ENCODE data around the gene IFNL1.
"Not testable (repeated sequence)": the region's sequence is repeated elsewhere in the genome, so short reads cannot be mapped to it uniquely, and the experiment has no call there.

IFNL1 gene

DNA sequence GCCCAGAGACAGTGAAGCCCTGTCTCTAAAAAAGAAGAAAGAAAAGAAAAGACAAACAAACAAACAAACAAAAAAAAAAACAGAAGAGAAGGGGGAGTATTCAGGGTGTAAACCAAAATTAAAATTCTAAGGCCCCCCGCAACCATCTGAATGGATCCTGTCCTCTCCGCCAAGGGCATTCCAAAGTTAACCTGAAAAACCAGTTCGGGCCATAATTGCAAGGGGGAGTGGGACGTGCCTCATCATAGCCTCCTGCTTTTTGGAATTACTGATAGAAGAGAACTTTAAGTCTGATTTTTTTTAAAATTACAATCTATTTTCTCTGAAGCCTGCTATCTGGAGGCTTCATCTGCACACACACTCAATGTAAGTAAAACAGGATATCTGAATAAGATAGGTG is 33.7 kb upstream of the IFNL1 start:
- Histone ChIP-seq H3K36me3 (ENCODE audit: control insufficient read depth, insufficient read depth, low read length) (no peaks in the 10 kb centered on the region), H3K9me3 (ENCODE audit: control insufficient read depth, low read length) (no peaks in the 10 kb centered on the region), H3K4me3 (ENCODE audit: low read length) (no peak overlapping the region), H3K27me3 (ENCODE audit: control insufficient read depth, insufficient read depth, low read length) (peaks cover 44% of the 10 kb centered on the region), H3K4me1 (ENCODE audit: control insufficient read depth, insufficient read depth, low read length) (peaks cover 7% of the 10 kb centered on the region), H3K9ac (ENCODE audit: low read length) (no peak overlapping the region)

DNA sequence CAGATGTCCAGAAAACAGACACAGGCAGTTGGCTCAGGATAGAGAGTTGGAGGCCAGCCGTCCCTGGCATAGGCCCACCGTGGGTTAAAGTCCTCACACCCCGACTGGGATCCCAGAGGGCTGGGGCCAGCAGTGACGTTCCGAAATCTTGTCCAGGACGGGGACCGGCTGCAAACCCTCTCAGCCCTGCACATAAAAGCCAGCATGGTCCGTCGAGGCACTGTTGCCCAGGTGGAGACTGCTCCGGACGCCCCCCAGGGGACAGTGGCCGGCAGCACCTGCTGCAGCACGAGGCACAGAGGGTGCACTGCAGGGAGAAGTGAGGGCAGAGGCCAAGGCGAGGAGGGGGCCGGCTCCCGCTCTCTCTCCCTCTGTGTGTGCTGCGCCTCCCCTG is 32.3 kb upstream of the IFNL1 start:
- no peaks in the 10 kb centered on the region for H3K36me3 ChIP-seq (ENCODE audit: control insufficient read depth, insufficient read depth, low read length)
- no peak overlapping the region for H3K9ac ChIP-seq (ENCODE audit: low read length)
- H3K9me3 ChIP-seq (ENCODE audit: control insufficient read depth, low read length): no peaks in the 10 kb centered on the region
- H3K4me1 ChIP-seq (ENCODE audit: control insufficient read depth, insufficient read depth, low read length): peaks cover 7% of the 10 kb centered on the region
- H3K4me3 ChIP-seq (ENCODE audit: low read length): no peak overlapping the region
- H3K27me3 ChIP-seq (ENCODE audit: control insufficient read depth, insufficient read depth, low read length): peaks cover 44% of the 10 kb centered on the region

DNA sequence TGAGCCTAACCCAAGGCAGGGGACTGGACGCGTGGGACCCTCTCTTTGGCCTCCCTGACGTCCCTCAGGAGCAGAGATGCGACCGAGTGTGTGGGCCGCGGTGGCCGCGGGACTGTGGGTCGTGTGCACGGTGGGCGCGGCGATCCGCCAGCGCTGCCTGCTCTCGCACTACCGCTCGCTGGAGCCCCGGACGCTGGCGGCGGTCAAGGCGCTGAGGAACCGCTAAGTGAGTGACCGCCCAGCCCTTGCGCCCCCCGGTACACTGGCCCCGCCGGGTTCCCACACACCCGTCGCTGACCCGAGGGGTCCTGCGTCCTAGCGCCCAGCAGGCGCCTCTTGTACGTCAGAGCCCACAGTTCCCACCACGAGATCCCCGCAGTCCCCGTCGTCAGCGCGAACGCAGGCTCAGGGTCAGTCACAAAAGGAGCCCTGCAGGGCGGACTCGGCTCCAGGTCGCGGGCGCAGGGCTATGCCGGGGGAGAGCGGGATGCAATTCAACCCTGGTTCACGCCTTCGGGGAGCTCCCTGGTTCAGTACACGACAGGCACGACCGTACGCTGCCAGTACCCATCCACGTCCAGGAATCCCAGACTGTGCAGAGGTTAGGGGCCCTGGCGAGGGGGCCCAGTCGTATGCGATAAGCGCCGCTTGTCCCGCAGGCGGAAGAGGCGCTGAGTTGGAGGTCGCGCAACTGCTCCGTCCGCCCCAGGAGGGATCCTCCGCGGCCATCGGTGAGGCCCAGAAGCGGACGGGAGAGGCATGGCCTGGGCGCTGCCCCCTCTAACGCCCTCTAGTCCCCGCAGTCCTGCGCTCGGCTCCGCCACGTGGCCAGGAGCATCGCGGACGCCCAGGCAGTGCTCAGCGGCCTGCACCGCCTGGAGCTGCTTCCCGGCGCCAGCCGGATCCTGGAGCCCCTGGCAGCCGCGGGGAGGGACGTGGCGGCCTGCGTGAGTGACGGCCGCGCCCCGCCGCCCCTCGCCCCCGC is 31.6 kb upstream of the IFNL1 start:
- Histone ChIP-seq H3K4me1 (ENCODE audit: control insufficient read depth, insufficient read depth, low read length) (peaks cover 7% of the 10 kb centered on the region), H3K36me3 (ENCODE audit: control insufficient read depth, insufficient read depth, low read length) (no peaks in the 10 kb centered on the region), H3K27me3 (ENCODE audit: control insufficient read depth, insufficient read depth, low read length) (peaks cover 44% of the 10 kb centered on the region), H3K4me3 (ENCODE audit: low read length) (no peak overlapping the region), H3K9ac (ENCODE audit: low read length) (no peak overlapping the region), H3K9me3 (ENCODE audit: control insufficient read depth, low read length) (no peaks in the 10 kb centered on the region)

DNA sequence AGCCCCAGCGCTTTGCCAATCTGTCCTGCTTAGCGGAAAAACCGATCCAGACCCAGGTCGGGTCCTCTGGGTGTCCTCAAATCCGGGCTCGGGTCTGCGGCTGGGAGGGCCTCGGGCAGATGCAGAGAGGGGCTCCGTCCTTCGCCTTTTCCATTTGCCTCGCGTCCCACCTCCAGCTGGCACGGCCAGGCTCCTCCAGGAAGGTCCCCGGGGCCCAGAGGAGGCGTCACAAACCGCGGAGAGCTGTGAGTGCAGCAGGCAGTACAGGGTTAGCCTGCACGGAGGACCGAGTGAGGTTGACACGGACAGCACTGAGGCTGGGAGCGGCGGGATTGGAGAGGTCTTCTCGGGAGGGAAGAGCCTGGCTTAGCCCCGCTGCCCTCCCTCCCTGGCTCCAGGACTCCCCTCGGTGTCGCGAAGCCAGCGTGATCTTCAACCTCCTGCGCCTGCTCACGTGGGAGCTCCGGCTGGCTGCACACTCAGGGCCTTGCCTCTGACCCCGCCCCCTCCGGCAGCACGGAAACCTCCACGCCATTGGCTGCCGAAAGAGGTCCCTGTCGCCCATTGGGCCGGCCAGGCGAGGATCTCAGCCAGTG is 30.8 kb upstream of the IFNL1 start:
- Histone ChIP-seq H3K36me3 (ENCODE audit: control insufficient read depth, insufficient read depth, low read length) (no peaks in the 10 kb centered on the region), H3K4me3 (ENCODE audit: low read length) (no peak overlapping the region), H3K9ac (ENCODE audit: low read length) (no peak overlapping the region), H3K4me1 (ENCODE audit: control insufficient read depth, insufficient read depth, low read length) (peaks cover 7% of the 10 kb centered on the region), H3K27me3 (ENCODE audit: control insufficient read depth, insufficient read depth, low read length) (peaks cover 43% of the 10 kb centered on the region), H3K9me3 (ENCODE audit: control insufficient read depth, low read length) (no peaks in the 10 kb centered on the region)

DNA sequence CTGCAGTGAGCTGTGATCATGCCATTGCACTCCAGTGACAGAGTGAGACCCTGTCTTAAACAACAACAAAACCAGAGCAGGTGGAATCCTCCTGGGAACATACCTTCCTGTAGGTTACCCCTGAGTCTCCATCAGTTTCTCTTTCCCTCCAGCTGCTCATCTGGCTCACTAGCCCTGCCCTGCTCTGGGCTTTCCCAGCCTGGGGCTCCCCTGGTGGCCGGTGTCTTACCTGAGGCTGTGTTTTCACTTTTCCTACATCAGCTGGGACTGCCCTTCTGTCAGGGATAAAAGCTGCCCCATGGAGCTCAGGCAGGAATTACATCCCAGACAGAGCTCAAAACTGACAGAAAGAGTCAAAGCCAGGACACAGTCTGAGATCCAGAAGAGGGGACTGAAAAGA is 28.1 kb upstream of the IFNL1 start, which contains the start of gene IFNL2:
Gene IFNL2, plus strand, starts transcription at position 312 of the 400 bp plus-strand sequence. CDS start 173 bp downstream, outside the sequence.
- H3K9ac ChIP-seq (ENCODE audit: low read length); H3K4me1 ChIP-seq (ENCODE audit: control insufficient read depth, insufficient read depth, low read length); H3K4me3 ChIP-seq (ENCODE audit: low read length); H3K9me3 ChIP-seq (ENCODE audit: control insufficient read depth, low read length); H3K36me3 ChIP-seq (ENCODE audit: control insufficient read depth, insufficient read depth, low read length): not testable (repeated sequence)
- peaks cover 33% of the 10 kb centered on the region for H3K27me3 ChIP-seq (ENCODE audit: control insufficient read depth, insufficient read depth, low read length)

DNA sequence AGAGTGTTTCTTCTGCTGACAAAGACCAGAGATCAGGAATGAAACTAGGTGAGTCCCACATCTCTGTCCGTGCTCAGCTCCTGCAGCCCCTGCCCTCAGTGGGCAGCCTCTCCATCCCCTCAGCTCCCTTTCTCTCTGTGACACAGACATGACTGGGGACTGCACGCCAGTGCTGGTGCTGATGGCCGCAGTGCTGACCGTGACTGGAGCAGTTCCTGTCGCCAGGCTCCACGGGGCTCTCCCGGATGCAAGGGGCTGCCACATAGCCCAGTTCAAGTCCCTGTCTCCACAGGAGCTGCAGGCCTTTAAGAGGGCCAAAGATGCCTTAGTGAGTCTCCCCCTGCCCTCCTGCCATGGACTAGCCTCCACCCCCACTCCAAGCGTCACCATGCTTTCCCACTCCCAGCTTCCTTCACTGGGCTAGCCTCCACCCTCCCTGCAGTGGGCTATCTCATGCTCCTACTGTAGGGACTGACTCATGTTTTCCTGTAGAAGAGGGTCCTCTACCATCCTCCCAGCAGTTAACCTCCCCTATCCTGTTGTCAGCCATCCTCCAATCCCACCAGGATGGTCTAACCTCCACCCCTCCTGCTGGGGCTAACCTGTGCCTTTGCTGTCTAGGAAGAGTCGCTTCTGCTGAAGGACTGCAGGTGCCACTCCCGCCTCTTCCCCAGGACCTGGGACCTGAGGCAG is 27.5 kb upstream of the IFNL1 start:
- not testable (repeated sequence) for H3K9me3 ChIP-seq (ENCODE audit: control insufficient read depth, low read length); H3K4me1 ChIP-seq (ENCODE audit: control insufficient read depth, insufficient read depth, low read length)
- H3K27me3 ChIP-seq (ENCODE audit: control insufficient read depth, insufficient read depth, low read length): peaks cover 28% of the 10 kb centered on the region

DNA sequence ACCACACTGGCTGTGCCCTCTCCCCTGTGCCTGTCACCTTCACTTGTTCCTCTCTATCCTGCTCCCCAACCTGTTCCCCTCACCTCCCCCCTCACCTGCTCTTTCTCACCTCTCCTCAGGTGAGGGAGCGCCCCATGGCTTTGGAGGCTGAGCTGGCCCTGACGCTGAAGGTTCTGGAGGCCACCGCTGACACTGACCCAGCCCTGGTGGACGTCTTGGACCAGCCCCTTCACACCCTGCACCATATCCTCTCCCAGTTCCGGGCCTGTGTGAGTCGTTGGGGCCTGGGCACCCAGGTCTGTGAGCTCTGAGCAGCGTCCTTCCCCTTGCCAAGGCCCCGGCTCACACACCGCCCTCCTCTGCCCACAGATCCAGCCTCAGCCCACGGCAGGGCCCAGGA is 26.8 kb upstream of the IFNL1 start:
- not testable (repeated sequence) for H3K4me1 ChIP-seq (ENCODE audit: control insufficient read depth, insufficient read depth, low read length); H3K4me3 ChIP-seq (ENCODE audit: low read length); H3K36me3 ChIP-seq (ENCODE audit: control insufficient read depth, insufficient read depth, low read length); H3K9me3 ChIP-seq (ENCODE audit: control insufficient read depth, low read length); H3K9ac ChIP-seq (ENCODE audit: low read length)
- H3K27me3 ChIP-seq (ENCODE audit: control insufficient read depth, insufficient read depth, low read length): peaks cover 21% of the 10 kb centered on the region

More for the DNA sequence above, 27.5 kb upstream of the IFNL1 start:
- not testable (repeated sequence) for H3K36me3 ChIP-seq (ENCODE audit: control insufficient read depth, insufficient read depth, low read length); H3K9ac ChIP-seq (ENCODE audit: low read length); H3K4me3 ChIP-seq (ENCODE audit: low read length)

DNA sequence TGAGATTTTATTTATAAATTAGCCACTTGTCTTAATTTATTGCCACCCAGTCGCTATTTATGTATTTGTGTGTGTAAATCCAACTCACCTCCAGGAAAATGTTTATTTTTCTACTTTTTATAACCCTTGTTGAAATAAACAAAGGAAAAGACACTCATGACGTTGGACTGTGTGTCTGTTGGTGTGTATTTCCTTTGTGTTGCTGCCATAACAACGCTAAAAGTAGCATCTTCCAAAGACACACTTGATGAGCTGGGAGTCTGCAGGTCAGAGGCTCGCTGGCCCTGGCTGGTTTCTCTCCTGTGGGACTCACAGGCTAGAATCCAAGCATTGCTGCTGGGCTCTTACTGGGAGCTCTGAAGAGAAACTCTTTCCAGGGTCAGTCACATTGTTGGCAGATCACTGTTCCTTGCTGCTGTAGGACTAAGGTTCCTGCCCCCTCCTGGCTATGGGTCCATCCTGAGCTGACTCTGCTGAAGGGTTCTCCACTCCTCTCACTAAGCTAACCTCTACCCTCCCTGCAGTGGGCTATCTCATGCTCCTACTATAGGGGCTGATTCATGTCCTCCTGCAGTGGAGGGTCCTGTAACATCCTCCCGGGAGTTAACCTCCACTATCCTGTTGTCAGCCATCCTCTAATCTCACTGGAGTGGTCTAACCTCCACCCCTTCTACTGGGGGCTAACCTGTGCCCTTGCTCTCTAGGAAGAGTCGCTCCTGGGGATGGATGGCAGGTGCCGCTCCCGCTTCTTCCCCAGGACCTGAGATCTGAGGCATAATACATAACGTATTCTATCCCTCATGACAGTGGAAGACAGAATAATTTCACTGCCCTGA is 26.0 kb upstream of the IFNL1 start:
- peaks cover 2% of the 10 kb centered on the region for H3K4me1 ChIP-seq (ENCODE audit: control insufficient read depth, insufficient read depth, low read length)
- no peak overlapping the region for H3K4me3 ChIP-seq (ENCODE audit: low read length)
- peaks cover 12% of the 10 kb centered on the region for H3K27me3 ChIP-seq (ENCODE audit: control insufficient read depth, insufficient read depth, low read length)
- H3K9ac ChIP-seq (ENCODE audit: low read length): no peak overlapping the region
- H3K9me3 ChIP-seq (ENCODE audit: control insufficient read depth, low read length): no peaks in the 10 kb centered on the region
- no peaks in the 10 kb centered on the region for H3K36me3 ChIP-seq (ENCODE audit: control insufficient read depth, insufficient read depth, low read length)

GRCh38 chr19:39273859-39274258 is 22.3 kb upstream of the IFNL1 start:
- not testable (repeated sequence) for H3K36me3 ChIP-seq (ENCODE audit: control insufficient read depth, insufficient read depth, low read length); H3K9ac ChIP-seq (ENCODE audit: low read length); H3K4me3 ChIP-seq (ENCODE audit: low read length); H3K4me1 ChIP-seq (ENCODE audit: control insufficient read depth, insufficient read depth, low read length); H3K9me3 ChIP-seq (ENCODE audit: control insufficient read depth, low read length)
- peaks cover 13% of the 10 kb centered on the region for H3K27me3 ChIP-seq (ENCODE audit: control insufficient read depth, insufficient read depth, low read length)

- H3K27me3 ChIP-seq (ENCODE audit: control insufficient read depth, insufficient read depth, low read length): peaks cover 12% of the 10 kb centered on the region
These were observed 20.6 kb upstream of the IFNL1 start for GRCh38 chr19:39275578-39275977.

DNA sequence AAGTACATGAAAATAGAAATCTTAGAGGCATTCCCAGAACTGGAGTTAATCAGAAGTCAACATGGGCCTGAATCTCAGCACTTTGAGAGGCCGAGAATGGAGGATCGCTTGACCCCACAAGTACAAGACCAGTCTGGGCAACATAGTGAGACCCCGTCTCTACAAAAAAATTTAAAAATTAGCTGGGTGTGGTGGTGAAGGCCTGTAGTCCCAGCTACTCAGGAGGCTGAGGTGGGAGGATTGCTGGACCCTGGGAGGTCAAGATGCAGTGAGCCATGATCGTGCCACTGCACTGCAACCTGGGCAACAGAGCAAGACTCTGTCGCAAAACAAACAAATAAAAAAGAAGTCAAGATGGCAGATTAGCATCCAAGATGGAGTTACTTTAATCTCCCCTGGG is 19.5 kb upstream of the IFNL1 start:
- no peak overlapping the region for H3K4me3 ChIP-seq (ENCODE audit: low read length)
- H3K9ac ChIP-seq (ENCODE audit: low read length): no peak overlapping the region
- H3K27me3 ChIP-seq (ENCODE audit: control insufficient read depth, insufficient read depth, low read length): peaks cover 5% of the 10 kb centered on the region
- no peaks in the 10 kb centered on the region for H3K36me3 ChIP-seq (ENCODE audit: control insufficient read depth, insufficient read depth, low read length)
- no peaks in the 10 kb centered on the region for H3K9me3 ChIP-seq (ENCODE audit: control insufficient read depth, low read length)
- no peaks in the 10 kb centered on the region for H3K4me1 ChIP-seq (ENCODE audit: control insufficient read depth, insufficient read depth, low read length)

More at GRCh38 chr19:39275578-39275977, 20.6 kb upstream of the IFNL1 start:
- Histone ChIP-seq H3K4me3 (ENCODE audit: low read length) (no peak overlapping the region), H3K9ac (ENCODE audit: low read length) (no peak overlapping the region), H3K9me3 (ENCODE audit: control insufficient read depth, low read length) (no peaks in the 10 kb centered on the region), H3K36me3 (ENCODE audit: control insufficient read depth, insufficient read depth, low read length) (no peaks in the 10 kb centered on the region), H3K4me1 (ENCODE audit: control insufficient read depth, insufficient read depth, low read length) (no peaks in the 10 kb centered on the region)
